HG03064 (cell line): Measurements from ENCODE around the gene BMP8B.

ENCODE experiments used
- ATAC-seq: cut with Tn5 transposase; IDR thresholded peaks from one replicate; pipeline ENCODE4 v1.9.1; 2021; ENCODE audit warnings: low read depth; ENCODE audit not compliant: unreplicated experiment

The BMP8B gene

GRCh38 chr1:39761016-39761415 is 27.6 kb downstream of the BMP8B start:
- no peak for ATAC-seq

- ATAC-seq: no peak
Observed at GRCh38 chr1:39760074-39761008, 28.3 kb downstream of the BMP8B start.

GRCh38 chr1:39759436-39759726 is 29.3 kb downstream of the BMP8B start:
- ATAC-seq: no peak

DNA sequence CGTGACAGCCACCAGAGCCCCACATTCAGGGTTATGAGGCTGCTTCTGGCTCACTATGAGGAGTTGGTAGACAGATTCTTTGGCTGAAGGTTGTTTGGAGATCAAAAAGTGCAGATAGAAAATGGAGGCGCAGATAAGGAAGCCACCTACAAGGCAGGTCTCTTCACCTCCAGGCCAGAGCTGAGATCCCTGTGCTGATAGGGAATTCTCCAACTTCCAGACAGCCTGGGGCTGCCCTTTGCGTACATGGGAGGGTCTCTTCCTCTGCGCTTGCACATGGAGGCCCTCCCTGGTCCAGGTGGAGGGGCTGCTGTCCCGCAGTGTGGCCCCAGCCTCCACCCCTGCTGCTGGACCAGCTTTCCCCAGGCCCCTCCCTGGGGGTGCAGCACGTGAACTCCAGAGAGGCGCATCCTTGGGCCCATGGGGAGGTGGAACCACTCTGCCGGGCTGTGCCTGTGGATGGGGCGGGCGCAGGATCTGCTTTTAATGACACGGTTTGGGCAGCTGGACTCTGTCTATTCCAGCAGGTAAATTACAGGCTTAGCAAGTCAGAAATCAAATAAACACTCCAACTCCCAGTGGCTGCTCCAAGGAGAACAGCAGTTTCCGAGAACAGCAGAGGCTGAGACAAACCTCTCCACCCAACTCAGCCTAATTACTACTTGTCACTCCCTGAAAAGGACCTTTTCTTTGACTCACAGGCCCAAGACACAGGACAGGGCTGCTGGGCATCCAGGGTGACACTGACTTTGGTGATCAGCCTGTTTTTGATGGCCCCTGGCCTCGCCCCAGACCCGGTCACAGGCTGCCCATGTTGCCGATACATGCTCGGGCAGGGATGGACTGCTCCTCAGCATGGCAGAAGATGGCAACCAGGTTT is 29.9 kb downstream of the BMP8B start:
- no peak for ATAC-seq

- ATAC-seq: no peak
Observed at GRCh38 chr1:39757501-39757900, 31.2 kb downstream of the BMP8B start.

GRCh38 chr1:39755965-39756659 is 32.6 kb downstream of the BMP8B start:
- no peak for ATAC-seq

DNA sequence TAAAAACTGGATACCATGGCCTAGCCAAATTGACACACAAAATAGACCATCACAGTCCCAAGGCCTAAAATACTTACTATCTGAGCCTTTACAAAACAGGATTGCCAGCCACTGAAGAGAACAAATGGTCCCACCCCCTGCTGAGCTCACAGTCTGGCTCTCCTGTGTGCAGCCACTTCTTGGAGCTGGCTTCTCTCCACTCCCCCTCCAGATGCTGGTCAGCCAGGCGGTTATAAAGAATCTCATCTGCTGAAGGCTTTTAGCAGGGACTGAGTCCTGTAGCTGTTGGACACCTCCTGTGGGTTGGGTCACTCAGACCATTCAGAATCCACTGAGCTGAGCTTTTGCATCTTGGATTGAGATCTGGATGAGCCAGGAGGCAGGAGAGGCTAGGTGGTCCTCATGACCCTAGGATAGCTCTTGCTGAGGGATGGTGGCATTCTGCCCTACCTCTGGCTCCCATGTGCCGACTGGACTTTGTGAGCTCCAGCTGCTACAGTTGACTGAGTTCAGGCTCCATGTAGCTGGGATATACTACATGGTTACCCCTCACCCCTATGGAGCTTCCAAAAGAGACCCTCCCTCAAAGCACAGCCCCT is 33.7 kb downstream of the BMP8B start:
- ATAC-seq: no peak

DNA sequence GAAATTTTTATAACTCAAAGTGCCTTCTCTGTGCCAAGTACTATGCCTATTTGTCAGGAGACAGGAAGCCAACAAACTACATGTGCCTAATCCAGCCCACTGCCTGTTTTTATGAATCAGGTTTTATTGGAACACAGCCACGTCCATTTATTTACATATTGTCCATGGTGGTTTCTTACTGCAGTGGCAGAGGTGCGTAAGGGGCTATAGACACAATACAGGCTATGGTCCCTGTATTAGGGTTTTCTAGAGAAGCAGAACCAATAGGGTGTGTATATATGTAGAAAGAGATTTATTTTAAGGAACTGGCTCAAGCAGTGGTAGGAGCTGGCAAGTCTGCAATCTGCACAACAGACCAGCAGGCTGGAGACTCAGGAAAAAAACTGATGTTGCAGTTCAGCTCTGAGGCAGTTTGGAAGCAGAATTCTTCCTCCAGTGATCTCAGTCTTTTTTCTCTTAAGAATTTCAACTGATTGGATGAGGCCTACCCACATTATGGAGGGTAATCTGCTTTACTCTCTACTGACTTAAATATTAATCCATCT is 34.6 kb downstream of the BMP8B start:
- ATAC-seq: no peak

- no peak for ATAC-seq
Observed at GRCh38 chr1:39753132-39754025, 35.3 kb downstream of the BMP8B start.

DNA sequence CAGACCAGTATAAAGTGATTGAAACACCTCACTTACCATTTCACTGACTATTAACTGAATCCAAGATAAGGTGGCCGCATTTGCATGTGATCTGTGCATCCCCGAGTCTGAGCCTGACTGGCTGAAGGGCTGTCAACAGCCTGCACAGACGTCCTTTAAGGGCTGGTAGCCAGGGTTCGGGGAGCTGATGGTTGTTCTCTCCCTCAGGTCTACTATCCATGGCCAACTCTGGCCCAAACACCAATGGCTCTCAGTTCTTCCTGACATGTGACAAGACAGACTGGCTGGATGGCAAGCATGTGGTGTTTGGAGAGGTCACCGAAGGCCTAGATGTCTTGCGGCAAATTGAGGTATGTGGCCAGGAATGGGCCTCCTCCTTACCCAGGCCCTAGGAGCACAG is 36.0 kb downstream of the BMP8B start:
- ATAC-seq: no peak

DNA sequence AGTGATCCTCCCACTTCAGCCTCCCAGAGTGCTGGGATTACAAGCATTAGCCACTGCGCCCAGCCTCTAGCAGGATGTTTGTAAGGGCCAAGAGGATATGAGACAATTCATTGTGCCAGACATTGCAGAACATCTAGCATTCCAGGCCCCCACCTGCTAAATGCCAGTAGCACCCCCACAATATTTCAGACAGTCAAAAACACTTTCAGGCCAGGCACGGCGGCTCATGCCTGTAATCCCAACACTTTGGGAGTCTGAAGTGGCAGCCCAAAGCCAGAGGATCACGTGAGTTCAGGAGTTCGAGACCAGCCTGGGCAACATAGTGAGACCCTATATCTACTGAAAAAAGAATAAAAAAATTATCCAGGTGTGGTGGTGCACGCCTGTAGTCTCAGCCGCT is 37.1 kb downstream of the BMP8B start:
- no peak for ATAC-seq

- no peak for ATAC-seq
Observed at GRCh38 chr1:39745016-39745670, 43.5 kb downstream of the BMP8B start.

- peak; percentile 81 for ATAC-seq
Observed at GRCh38 chr1:39738622-39739366, 49.9 kb downstream of the BMP8B start, which contains the start of gene PPIE. Gene PPIE, plus strand, starts transcription at chr1:39738882. Its CDS starts 19 bp downstream, at chr1:39738901.

DNA sequence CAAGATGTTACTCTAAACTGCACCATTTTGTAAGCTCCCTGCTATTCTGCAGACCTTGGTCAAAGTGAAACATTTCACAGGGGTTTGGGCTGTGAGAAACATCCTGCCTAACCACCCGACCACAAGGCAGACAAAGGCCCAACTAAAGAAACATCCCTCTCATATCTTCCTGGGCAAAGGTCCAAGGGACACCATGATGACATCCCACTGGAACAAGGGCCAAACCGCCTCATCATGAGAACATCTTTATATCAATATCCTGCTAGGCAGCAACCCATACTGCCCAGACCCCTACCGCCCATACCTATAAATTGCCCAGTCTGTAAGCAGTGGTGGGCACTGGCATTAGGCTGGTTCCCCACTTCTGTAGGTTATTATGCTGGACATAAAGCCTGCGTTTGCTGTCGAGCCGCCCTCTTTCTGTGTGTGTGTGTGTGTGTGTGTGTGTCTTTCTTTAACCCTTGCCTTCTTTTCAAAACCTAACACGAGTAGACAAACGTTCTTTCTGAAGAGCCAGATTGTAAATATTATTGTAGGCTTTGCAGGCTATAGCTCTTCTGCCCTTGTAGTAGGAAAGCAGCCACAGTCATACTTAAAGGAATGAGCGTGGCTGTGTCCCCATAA is 51.0 kb downstream of the BMP8B start:
- no peak for ATAC-seq

DNA sequence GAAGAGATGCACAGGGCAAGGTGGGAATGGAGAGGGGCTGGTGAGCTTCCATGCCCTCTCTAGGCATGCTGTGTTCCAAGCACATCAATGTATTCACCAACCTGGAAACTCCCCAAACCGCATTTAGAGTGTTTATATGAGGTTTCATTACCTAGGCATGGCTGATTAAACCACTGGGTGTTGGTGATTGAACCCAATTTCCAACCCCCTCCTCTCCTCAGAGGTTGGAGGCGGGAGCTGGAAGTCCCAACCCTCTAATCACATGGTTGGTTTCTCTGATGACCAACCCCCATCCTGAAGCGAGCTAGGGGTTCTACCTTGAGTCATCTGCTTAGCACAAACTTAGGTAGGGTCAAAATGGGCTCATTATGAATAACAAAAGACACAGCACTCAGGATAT is 52.9 kb downstream of the BMP8B start:
- no peak for ATAC-seq

DNA sequence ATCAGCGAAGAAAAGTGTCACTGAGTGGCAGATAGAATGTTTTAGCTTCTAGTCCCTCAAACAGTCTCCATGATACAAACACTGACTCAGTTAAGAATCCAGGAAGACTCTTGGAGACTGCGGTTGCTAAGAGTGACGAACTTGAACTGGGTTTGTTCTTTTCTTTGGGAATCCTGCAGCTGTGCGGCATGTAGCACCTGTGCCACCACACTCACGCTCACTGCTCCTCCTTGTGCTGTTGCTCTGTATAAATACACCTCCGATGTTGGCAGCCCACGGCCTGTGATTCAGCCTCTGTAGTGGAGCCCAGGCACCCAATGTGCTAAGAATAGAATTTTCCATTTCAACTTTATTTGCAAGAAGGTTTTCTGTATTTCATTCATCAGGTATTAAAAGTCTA is 55.5 kb downstream of the BMP8B start:
- ATAC-seq: no peak

- no peak for ATAC-seq
Observed at GRCh38 chr1:39732730-39733129, 55.9 kb downstream of the BMP8B start.

DNA sequence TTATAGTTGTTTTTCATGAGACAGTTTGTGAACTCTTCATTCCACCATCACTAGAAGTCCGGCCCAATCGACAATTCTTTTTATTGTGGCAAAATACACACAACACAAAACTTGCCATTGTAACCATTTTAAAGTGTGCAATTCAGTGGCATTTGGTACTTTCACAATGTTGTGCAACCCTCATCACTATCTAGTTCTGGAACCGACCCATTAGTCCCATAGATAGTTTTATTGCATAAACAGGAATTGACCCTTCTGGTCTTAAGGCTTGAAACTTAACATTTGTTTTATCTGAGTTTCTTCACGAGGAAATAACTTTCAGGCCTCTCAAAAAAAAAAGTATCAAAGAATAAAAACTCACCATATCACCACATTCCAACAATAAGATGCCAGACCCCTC is 58.8 kb downstream of the BMP8B start:
- no peak for ATAC-seq
